Forelimb muscle (tissue), 1 donor: Measurements from ENCODE around the gene SMG7. TPM values are rescaled to one million over a fixed set of nuclear protein-coding genes. Genes with fewer than 3 reads are reported as not detected.
A peak's percentile ranks its signal among the peaks of the same experiment; 100 is the strongest.

Experiments
- DNase-seq: peaks from one replicate; pipeline ENCODE4 v3.0.0-alpha.2; 2013; ENCODE audit warnings: low read depth
- polyA plus RNA-seq: library from polyadenylated mRNA; unstranded; fragments of 120-200 nt; gene quantifications from one replicate; pipeline ENCODE4 v1.2.1, GENCODE V29; 2013; ENCODE audit not compliant: insufficient read length

The SMG7 gene
- polyA plus RNA-seq, 1 donor: 32.6 TPM

- DNase-seq: no peak
These were observed 36.4 kb downstream of the SMG7 start for GRCh38 chr1:183508694-183509093.

GRCh38 chr1:183512450-183512849 lies 40.2 kb downstream of the SMG7 start:
- no peak for DNase-seq

- no peak for DNase-seq
These were observed 41.9 kb downstream of the SMG7 start for GRCh38 chr1:183514235-183514634.

GRCh38 chr1:183515002-183515689 lies 42.8 kb downstream of the SMG7 start:
- no peak for DNase-seq

GRCh38 chr1:183516725-183517124 lies 44.4 kb downstream of the SMG7 start:
- no peak for DNase-seq

GRCh38 chr1:183517401-183517800 lies 45.1 kb downstream of the SMG7 start:
- DNase-seq: no peak

- DNase-seq: no peak
These were observed 48.1 kb downstream of the SMG7 start for GRCh38 chr1:183520379-183520778.

- DNase-seq: no peak
These were observed 49.8 kb downstream of the SMG7 start for GRCh38 chr1:183522104-183522503.

GRCh38 chr1:183528577-183528976 lies 56.3 kb downstream of the SMG7 start:
- DNase-seq: no peak

GRCh38 chr1:183533617-183534174 lies 61.4 kb downstream of the SMG7 start:
- no peak for DNase-seq

- DNase-seq: no peak
These were observed 65.1 kb downstream of the SMG7 start for GRCh38 chr1:183537405-183537804.

- peak; percentile 41 for DNase-seq
These were observed 71.4 kb downstream of the SMG7 start for GRCh38 chr1:183543619-183544204.

- DNase-seq: no peak
These were observed 72.4 kb downstream of the SMG7 start for GRCh38 chr1:183544598-183545297.

GRCh38 chr1:183546427-183546826 lies 74.1 kb downstream of the SMG7 start:
- no peak for DNase-seq

GRCh38 chr1:183548116-183548515 lies 75.8 kb downstream of the SMG7 start:
- DNase-seq: no peak

GRCh38 chr1:183550915-183551314 lies 78.6 kb downstream of the SMG7 start:
- no peak for DNase-seq

- no peak for DNase-seq
These were observed 79.6 kb downstream of the SMG7 start for GRCh38 chr1:183551924-183552323.

- no peak for DNase-seq
These were observed 80.1 kb downstream of the SMG7 start for GRCh38 chr1:183552441-183552840.

GRCh38 chr1:183552891-183553290 lies 80.6 kb downstream of the SMG7 start:
- no peak for DNase-seq

- no peak for DNase-seq
These were observed 81.0 kb downstream of the SMG7 start for GRCh38 chr1:183553331-183553730.

GRCh38 chr1:183553764-183554163 lies 81.5 kb downstream of the SMG7 start:
- DNase-seq: no peak

- no peak for DNase-seq
These were observed 82.3 kb downstream of the SMG7 start for GRCh38 chr1:183554577-183554976.

- no peak for DNase-seq
These were observed 86.8 kb downstream of the SMG7 start for GRCh38 chr1:183559061-183559460.
